IMR-90 (cell line): ENCODE results near the gene OTULINL.

Experiments
- CEBPB ChIP-seq: IDR thresholded peaks from 2 replicates; pipeline ENCODE4 v1.6.1; 2012; ENCODE audit warnings: low read depth, low read length, improper control_type of control experiment
- CTCF ChIP-seq: conservative IDR thresholded peaks from 2 replicates; pipeline ENCODE4 v1.5.1; 2012; ENCODE audit warnings: mild to moderate bottlenecking, low read depth, low read length, improper control_type of control experiment
- ELK1 ChIP-seq: fragments of 150-350 bp; IDR thresholded peaks from 2 replicates; pipeline ENCODE4 v1.6.1; 2016; ENCODE audit warnings: low read depth, mild to moderate bottlenecking, low read length, moderate library complexity, borderline replicate concordance
- FOS ChIP-seq: fragments of 150-350 bp; IDR thresholded peaks from 2 replicates; pipeline ENCODE4 v1.6.1; 2016; ENCODE audit warnings: low read depth, low read length
- MAFK ChIP-seq: IDR thresholded peaks from 2 replicates; pipeline ENCODE4 v1.6.1; 2012; ENCODE audit warnings: low read depth, low read length, improper control_type of control experiment
- MAZ ChIP-seq: IDR thresholded peaks from 2 replicates; pipeline ENCODE4 v1.6.1; 2012; ENCODE audit warnings: low read depth, mild to moderate bottlenecking, low read length, improper control_type of control experiment, moderate library complexity, borderline replicate concordance
- MXI1 ChIP-seq: IDR thresholded peaks from 2 replicates; pipeline ENCODE4 v1.6.1; 2012; ENCODE audit warnings: low read depth, mild to moderate bottlenecking, low read length, moderate library complexity, borderline replicate concordance
- NFE2L2 ChIP-seq: fragments of 150-350 bp; IDR thresholded peaks from 2 replicates; pipeline ENCODE4 v1.6.1; 2016; ENCODE audit warnings: low read depth, mild to moderate bottlenecking, low read length
- POLR2A ChIP-seq: IDR thresholded peaks from 2 replicates; pipeline ENCODE4 v1.6.1; 2012; ENCODE audit warnings: mild to moderate bottlenecking, low read depth, low read length
- RAD21 ChIP-seq: IDR thresholded peaks from 2 replicates; pipeline ENCODE4 v1.6.1; 2012; ENCODE audit warnings: low read length, improper control_type of control experiment
- RCOR1 ChIP-seq: IDR thresholded peaks from 2 replicates; pipeline ENCODE4 v1.6.1; 2012; ENCODE audit warnings: mild to moderate bottlenecking, low read length, improper control_type of control experiment; ENCODE audit not compliant: insufficient replicate concordance
- RFX5 ChIP-seq: IDR thresholded peaks from 2 replicates; pipeline ENCODE4 v1.8.0; 2012; ENCODE audit warnings: low read depth, mild to moderate bottlenecking, low read length, moderate library complexity
- USF2 ChIP-seq: fragments of 150-350 bp; IDR thresholded peaks from 2 replicates; pipeline ENCODE4 v1.6.1; 2017; ENCODE audit warnings: mild to moderate bottlenecking, antibody characterized with exemption, low read length, low read depth

- TF ChIP-seq CTCF: no peak
- no peak for TF ChIP-seq RAD21
- TF ChIP-seq POLR2A: no peak
- TF ChIP-seq MAFK: peak; percentile 82
- TF ChIP-seq ELK1: no peak
- TF ChIP-seq NFE2L2: no peak
- 0 out of 2 replicates have a peak, but pooled peaks have one; percentile 13 for TF ChIP-seq FOS
- TF ChIP-seq RCOR1: no peak
- TF ChIP-seq RFX5: no peak
- TF ChIP-seq MAZ: no peak
- TF ChIP-seq USF2: no peak
- TF ChIP-seq CEBPB: peak; percentile 85
- TF ChIP-seq MXI1: no peak
Measured at GRCh38 chr5:14659821-14660607, 78.4 kb downstream of the OTULINL start.
